GM13976 (cell line): ENCODE results near the gene GUCY1A1.

Source experiments
- DNase-seq: peaks from one replicate; pipeline ENCODE4 v3.0.0; 2012; ENCODE audit warnings: low spot score
- CTCF ChIP-seq: IDR thresholded peaks from 2 replicates; pipeline ENCODE4 v1.5.1; 2012; ENCODE audit warnings: borderline replicate concordance, mild to moderate bottlenecking; ENCODE audit not compliant: insufficient read depth; ENCODE audit errors: extremely low read depth, missing control alignments, control extremely low read depth
- in situ Hi-C: fragments of 300-500 bp; cut with MboI; formaldehyde crosslinking; loops from one replicate; pipeline ENCODE4 v1.12.0; 2022; ENCODE audit warnings: low sequenced_read_pairs, mixed read lengths, inconsistent platforms; ENCODE audit not compliant: unreplicated experiment

Gene GUCY1A1

GRCh38 chr4:155629183-155629825 is 37.3 kb upstream of the GUCY1A1 start:
- in situ Hi-C loops, result no loop called here
- no peak for TF ChIP-seq CTCF
- DNase-seq, result no peak

DNA sequence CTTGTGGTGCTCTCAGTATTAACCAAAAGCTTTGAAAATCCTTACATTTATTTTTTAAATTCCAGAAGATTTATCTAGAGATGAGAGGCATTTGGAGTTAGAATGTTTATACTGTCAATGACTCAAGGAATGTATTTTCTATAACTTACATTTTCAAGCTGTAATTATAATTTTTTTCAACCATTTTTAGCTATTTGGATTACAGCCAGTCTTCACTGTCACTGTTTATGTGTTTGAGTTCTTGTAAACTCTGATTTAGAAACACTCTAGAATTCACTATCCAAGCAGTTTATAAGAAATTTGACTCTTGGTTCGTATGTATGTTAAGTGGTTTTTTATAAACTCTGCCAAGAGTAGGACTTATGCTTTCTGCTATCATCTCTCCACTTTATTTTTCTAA is 36.7 kb upstream of the GUCY1A1 start:
- TF ChIP-seq CTCF, result no peak
- DNase-seq, result no peak
- in situ Hi-C loops, result no loop called here

- no peak for DNase-seq
- in situ Hi-C loops, result no loop called here
- no peak for TF ChIP-seq CTCF
These were observed 34.3 kb upstream of the GUCY1A1 start for GRCh38 chr4:155632310-155632840.

GRCh38 chr4:155638195-155638965 is 28.3 kb upstream of the GUCY1A1 start:
- no peak for TF ChIP-seq CTCF
- in situ Hi-C loops, result no loop called here
- no peak for DNase-seq

- TF ChIP-seq CTCF, result no peak
- in situ Hi-C loops, result no loop called here
- DNase-seq, result peak; percentile 54
These were observed 26.7 kb upstream of the GUCY1A1 start for GRCh38 chr4:155639704-155640523.

- TF ChIP-seq CTCF, result no peak
- in situ Hi-C loops, result no loop called here
- DNase-seq, result no peak
These were observed 25.9 kb upstream of the GUCY1A1 start for GRCh38 chr4:155640751-155641150.
